Suppressor macrophage (primary cell): ENCODE measurements around the gene COX7A2.

ENCODE experiments used
- DNase-seq, 4 experiments: peaks; one replicate each; pipeline ENCODE4 v3.0.0-alpha.2; 2020 to 2022

Gene COX7A2

GRCh38 chr6:75268121-75268987 is 24.8 kb upstream of the COX7A2 start:
- no peak for DNase-seq

GRCh38 chr6:75267461-75267860 is 23.9 kb upstream of the COX7A2 start:
- DNase-seq: no peak

GRCh38 chr6:75266716-75267291 is 23.2 kb upstream of the COX7A2 start:
- DNase-seq: peak; percentile 20 to 76 (median 52)

GRCh38 chr6:75263401-75263750 is 19.8 kb upstream of the COX7A2 start:
- no peak for DNase-seq

GRCh38 chr6:75262716-75263400 is 19.3 kb upstream of the COX7A2 start:
- no peak for DNase-seq

- no peak for DNase-seq
Observed at GRCh38 chr6:75261299-75261698, 17.7 kb upstream of the COX7A2 start.

- DNase-seq: no peak
Observed at GRCh38 chr6:75257343-75258087, 13.9 kb upstream of the COX7A2 start.

GRCh38 chr6:75250552-75250951 is 7.0 kb upstream of the COX7A2 start:
- no peak for DNase-seq

- no peak for DNase-seq
Observed at GRCh38 chr6:75249837-75250236, 6.2 kb upstream of the COX7A2 start.

- no peak for DNase-seq
Observed at GRCh38 chr6:75246386-75246785, 2.8 kb upstream of the COX7A2 start.

- peak; percentile 32 to 48 (median 40) for DNase-seq
Observed at GRCh38 chr6:75244063-75244584, 523 bp upstream of the COX7A2 start.

- DNase-seq: no peak
Observed at GRCh38 chr6:75236630-75237029, 7.0 kb downstream of the COX7A2 start.

- DNase-seq: no peak
Observed at GRCh38 chr6:75235271-75235670, 8.3 kb downstream of the COX7A2 start.

- no peak for DNase-seq
Observed at GRCh38 chr6:75234126-75234865, 9.3 kb downstream of the COX7A2 start.

GRCh38 chr6:75233092-75233615 is 10.4 kb downstream of the COX7A2 start:
- DNase-seq: no peak

- peak; percentile 51 to 60 (median 57) for DNase-seq
Observed at GRCh38 chr6:75230484-75231325, 12.9 kb downstream of the COX7A2 start.

GRCh38 chr6:75224303-75224926 is 19.2 kb downstream of the COX7A2 start:
- DNase-seq: no peak

GRCh38 chr6:75223428-75223827 is 20.2 kb downstream of the COX7A2 start:
- no peak for DNase-seq

GRCh38 chr6:75222261-75222660 is 21.3 kb downstream of the COX7A2 start:
- no peak for DNase-seq

- DNase-seq: no peak
Observed at GRCh38 chr6:75221116-75221515, 22.5 kb downstream of the COX7A2 start.
